Stimulated activated CD8-positive, alpha-beta memory T cell treated with anti-CD3 and anti-CD28 coated beads, Interleukin-12 subunit alpha, Interleukin-12 subunit beta, amount 100 ng/mL, for 24 hours (primary cell): ENCODE results near the gene PIM3.

ENCODE experiments used
- DNase-seq: peaks from one replicate; pipeline ENCODE4 v3.0.0-alpha.2; 2020; ENCODE audit errors: extremely low read depth

Gene PIM3

GRCh38 chr22:49960159-49961004 lies at the start of gene PIM3:
PIM3 (plus strand) TSS chr22:49960772; CDS start chr22:49960948, 176 bp downstream.
- peak; percentile 82 for DNase-seq

GRCh38 chr22:49911881-49912625 lies 48.5 kb upstream of the PIM3 start:
- DNase-seq = no peak

- no peak for DNase-seq
Measured at GRCh38 chr22:49913026-49913425, 47.5 kb upstream of the PIM3 start.

GRCh38 chr22:49913446-49913845 lies 47.1 kb upstream of the PIM3 start:
- no peak for DNase-seq

- no peak for DNase-seq
Measured at GRCh38 chr22:49914256-49914655, 46.3 kb upstream of the PIM3 start.

GRCh38 chr22:49915610-49916009 lies 45.0 kb upstream of the PIM3 start:
- DNase-seq = no peak

GRCh38 chr22:49916831-49917230 lies 43.7 kb upstream of the PIM3 start:
- DNase-seq = no peak

GRCh38 chr22:49917974-49918910 lies 42.3 kb upstream of the PIM3 start, which contains the start of the genes ALG12 and CRELD2:
ALG12 (minus strand) TSS chr22:49918438; CDS start chr22:49913765, 4,673 bp downstream.
CRELD2 (plus strand) TSS chr22:49918634; CDS start chr22:49918770, 136 bp downstream.
- peak; percentile 91 for DNase-seq

- no peak for DNase-seq
Measured at GRCh38 chr22:49918911-49919881, 41.4 kb upstream of the PIM3 start.

GRCh38 chr22:49920859-49921258 lies 39.7 kb upstream of the PIM3 start:
- DNase-seq = no peak

GRCh38 chr22:49921508-49922278 lies 38.9 kb upstream of the PIM3 start:
- DNase-seq = no peak

- no peak for DNase-seq
Measured at GRCh38 chr22:49922484-49922883, 38.1 kb upstream of the PIM3 start.

- DNase-seq = no peak
Measured at GRCh38 chr22:49922926-49923325, 37.6 kb upstream of the PIM3 start.

GRCh38 chr22:49923445-49923844 lies 37.1 kb upstream of the PIM3 start:
- DNase-seq = no peak

GRCh38 chr22:49924113-49924833 lies 36.3 kb upstream of the PIM3 start:
- no peak for DNase-seq

- DNase-seq = no peak
Measured at GRCh38 chr22:49925525-49926128, 34.9 kb upstream of the PIM3 start.

GRCh38 chr22:49926916-49927315 lies 33.7 kb upstream of the PIM3 start:
- no peak for DNase-seq

GRCh38 chr22:49927483-49928184 lies 32.9 kb upstream of the PIM3 start:
- no peak for DNase-seq
